Bronchial epithelial cell (primary cell): ENCODE data around the gene SSBP4. TPM values are rescaled to one million over a fixed set of nuclear protein-coding genes. Genes with fewer than 3 reads are reported as not detected.

Source experiments
- DNase-seq: peaks from one replicate; pipeline ENCODE4 v3.0.0-alpha.2; 2010; ENCODE audit warnings: low read depth
- FAIRE-seq: peaks from 2 replicates; lab custom pipeline; 2011; peaks lifted over from hg19 to GRCh38; lab: Jason Lieb, UNC
- H3K27me3 ChIP-seq: 2 replicates; pipeline ENCODE4 v1.5.1; 2011; ENCODE audit warnings: low read length; ENCODE audit not compliant: control insufficient read depth, insufficient read depth
- H3K36me3 ChIP-seq: 2 replicates; pipeline ENCODE4 v1.5.1; 2011; ENCODE audit warnings: low read length; ENCODE audit not compliant: control insufficient read depth, insufficient read depth
- H3K4me3 ChIP-seq: 2 replicates; pipeline ENCODE4 v1.5.1; 2011; ENCODE audit warnings: mild to moderate bottlenecking, low read depth, low read length, control low read depth
- CTCF ChIP-seq: IDR thresholded peaks from 2 replicates; pipeline ENCODE4 v1.5.1; 2011; ENCODE audit warnings: mild to moderate bottlenecking, moderate library complexity, low read length, control low read depth, inconsistent platforms; ENCODE audit not compliant: insufficient read depth, severe bottlenecking
- total RNA-seq: library from RNA; depleted of rRNA; stranded (reverse); fragments of >200 nt; gene quantifications from 2 replicates; pipeline ENCODE4 v1.2.1, GENCODE V29; 2014

Gene SSBP4
- total RNA-seq, 1 donor from 2014 or later: 17.1 TPM

- peak; percentile 20 for TF ChIP-seq CTCF
- no peaks in the 10 kb centered on the region for H3K27me3 ChIP-seq
- no peak for FAIRE-seq
Measured at GRCh38 chr19:18440415-18440877, 21.2 kb downstream of the SSBP4 start.

GRCh38 chr19:18440936-18441803 lies 22.0 kb downstream of the SSBP4 start:
- DNase-seq (no peak), FAIRE-seq (no peak)
- H3K27me3 ChIP-seq: no peaks in the 10 kb centered on the region
- H3K4me3 ChIP-seq: no peak overlapping the region
- no peak for TF ChIP-seq CTCF
- peaks cover 22% of the 10 kb centered on the region for H3K36me3 ChIP-seq

More at GRCh38 chr19:18440415-18440877, 21.2 kb downstream of the SSBP4 start:
- Histone ChIP-seq H3K4me3 (no peak overlapping the region), H3K36me3 (peaks cover 15% of the 10 kb centered on the region)
- DNase-seq: peak; percentile 8

GRCh38 chr19:18441804-18442788 lies 22.9 kb downstream of the SSBP4 start:
- H3K4me3 ChIP-seq: no peak overlapping the region
- H3K27me3 ChIP-seq: no peaks in the 10 kb centered on the region
- TF ChIP-seq CTCF: no peak
- FAIRE-seq: peak; percentile 93
- no peak for DNase-seq
- H3K36me3 ChIP-seq: peaks cover 26% of the 10 kb centered on the region

- Histone ChIP-seq H3K36me3 (peaks cover 29% of the 10 kb centered on the region), H3K4me3 (no peak overlapping the region), H3K27me3 (no peaks in the 10 kb centered on the region)
- TF ChIP-seq CTCF: no peak
- FAIRE-seq: no peak
- no peak for DNase-seq
Measured at GRCh38 chr19:18442941-18443340, 23.7 kb downstream of the SSBP4 start.

- Histone ChIP-seq H3K36me3 (peaks cover 30% of the 10 kb centered on the region), H3K27me3 (no peaks in the 10 kb centered on the region), H3K4me3 (no peak overlapping the region)
- DNase-seq (no peak), FAIRE-seq (no peak)
- TF ChIP-seq CTCF: no peak
Measured at GRCh38 chr19:18443406-18443805, 24.2 kb downstream of the SSBP4 start.
